Activated CD8-positive, alpha-beta T cell treated with anti-CD3 and anti-CD28 coated beads for 36 hours (primary cell): ENCODE results near the gene ABCC9. TPM values are rescaled to one million over a fixed set of nuclear protein-coding genes. Genes with fewer than 3 reads are reported as not detected.
"Not testable (repeated sequence)": the region's sequence is repeated elsewhere in the genome, so short reads cannot be mapped to it uniquely, and the experiment has no call there.

ENCODE experiments used
- ATAC-seq: fragments of 200-7000 bp; cut with Tn5 transposase; one replicate; pipeline ENCODE4 v1.10.0; 2021; ENCODE audit warnings: mild to moderate bottlenecking, moderate library complexity
- CTCF ChIA-PET: fragments of 350-600 bp; sonication (Branson Sonifier 250); formaldehyde crosslinking; loops from one replicate; lab custom pipeline; 2021; ENCODE audit warnings: antibody characterized with exemption; lab: Charles Lee
- POLR2A ChIA-PET: fragments of 350-600 bp; sonication (Branson Sonifier 250); formaldehyde crosslinking; loops from one replicate; lab custom pipeline; 2021; ENCODE audit warnings: antibody characterized with exemption; lab: Charles Lee
- DNase-seq: peaks from one replicate; pipeline ENCODE4 v3.0.0-alpha.2; 2020
- H3K27ac Mint-ChIP-seq: one replicate; pipeline ENCODE4 v1.8.0; 2021; ENCODE audit warnings: mild to moderate bottlenecking, mixed read lengths
- H3K27me3 Mint-ChIP-seq: one replicate; pipeline ENCODE4 v1.8.0; 2021; ENCODE audit warnings: mixed read lengths
- H3K36me3 Mint-ChIP-seq: one replicate; pipeline ENCODE4 v1.8.0; 2021; ENCODE audit warnings: low read depth, mixed read lengths
- H3K4me1 Mint-ChIP-seq: one replicate; pipeline ENCODE4 v1.8.0; 2021; ENCODE audit warnings: low read depth, mixed read lengths
- H3K4me3 Mint-ChIP-seq: one replicate; pipeline ENCODE4 v1.8.0; 2021; ENCODE audit warnings: mild to moderate bottlenecking, moderate library complexity, mixed read lengths
- H3K9me3 Mint-ChIP-seq: one replicate; pipeline ENCODE4 v1.8.0; 2021; ENCODE audit warnings: mixed read lengths
- intact Hi-C: fragments of 100-400 bp; cut with micrococcal nuclease; formaldehyde crosslinking; loops from one replicate; pipeline ENCODE4 v1.10.0; 2022
- total RNA-seq, 2 experiments: library from RNA; stranded (reverse); gene quantifications; one replicate each; pipeline ENCODE4 v1.2.3, GENCODE V29; 2021
- TF ChIP-seq, protein P1 (sequence below): fragments of 200-600 bp; IDR thresholded peaks from one replicate; pipeline ENCODE4 v1.8.0; 2022; ENCODE audit warnings: antibody characterized with exemption, mild to moderate bottlenecking

The ABCC9 gene
- total RNA-seq, 2 experiments from 2014 or later = not detected

DNA sequence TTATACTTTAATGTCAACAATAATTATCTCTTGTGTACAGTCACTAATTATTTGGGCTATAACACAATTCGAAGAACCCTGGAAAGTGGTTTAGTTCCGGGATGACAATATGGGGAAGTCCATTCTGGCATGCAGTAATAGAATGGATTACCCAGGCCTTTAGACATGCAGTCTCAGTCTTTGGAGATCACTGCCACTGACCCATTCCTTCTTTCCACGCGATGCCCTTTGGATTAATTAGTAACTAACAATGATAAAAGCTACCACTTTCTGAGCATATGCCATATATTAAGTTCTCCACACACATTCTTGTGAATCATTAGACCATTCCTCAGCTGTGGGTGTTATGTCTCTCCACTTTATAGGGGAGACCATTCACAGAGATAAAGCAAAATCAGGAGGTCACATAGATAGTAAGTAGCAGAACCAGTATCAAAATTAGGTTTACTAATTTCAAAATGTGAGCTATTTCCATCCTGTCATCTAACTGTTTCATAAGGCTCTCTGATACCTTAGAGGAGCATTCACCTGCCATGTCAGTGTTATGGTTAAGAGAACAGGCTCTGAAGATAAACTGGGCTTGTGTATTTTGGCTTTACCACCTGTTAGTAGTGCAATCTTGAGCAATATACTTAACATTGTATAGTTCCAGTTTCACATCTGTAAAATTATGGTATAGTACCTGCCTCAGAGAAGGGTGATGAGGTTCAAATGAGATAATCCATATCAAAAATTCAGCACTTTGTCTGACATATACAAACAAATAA is 139.5 kb downstream of the ABCC9 start:
- Mint-ChIP-seq H3K27me3 (no peaks in the 10 kb centered on the region), H3K27ac (no peak overlapping the region), H3K4me1 (no peaks in the 10 kb centered on the region), H3K4me3 (no peak overlapping the region), H3K9me3 (no peaks in the 10 kb centered on the region), H3K36me3 (no peaks in the 10 kb centered on the region)
- DNase-seq (no peak), ATAC-seq (no peak)
- intact Hi-C loops = no loop called here
- CTCF ChIA-PET = no interaction called here
- TF ChIP-seq, protein P1, sequence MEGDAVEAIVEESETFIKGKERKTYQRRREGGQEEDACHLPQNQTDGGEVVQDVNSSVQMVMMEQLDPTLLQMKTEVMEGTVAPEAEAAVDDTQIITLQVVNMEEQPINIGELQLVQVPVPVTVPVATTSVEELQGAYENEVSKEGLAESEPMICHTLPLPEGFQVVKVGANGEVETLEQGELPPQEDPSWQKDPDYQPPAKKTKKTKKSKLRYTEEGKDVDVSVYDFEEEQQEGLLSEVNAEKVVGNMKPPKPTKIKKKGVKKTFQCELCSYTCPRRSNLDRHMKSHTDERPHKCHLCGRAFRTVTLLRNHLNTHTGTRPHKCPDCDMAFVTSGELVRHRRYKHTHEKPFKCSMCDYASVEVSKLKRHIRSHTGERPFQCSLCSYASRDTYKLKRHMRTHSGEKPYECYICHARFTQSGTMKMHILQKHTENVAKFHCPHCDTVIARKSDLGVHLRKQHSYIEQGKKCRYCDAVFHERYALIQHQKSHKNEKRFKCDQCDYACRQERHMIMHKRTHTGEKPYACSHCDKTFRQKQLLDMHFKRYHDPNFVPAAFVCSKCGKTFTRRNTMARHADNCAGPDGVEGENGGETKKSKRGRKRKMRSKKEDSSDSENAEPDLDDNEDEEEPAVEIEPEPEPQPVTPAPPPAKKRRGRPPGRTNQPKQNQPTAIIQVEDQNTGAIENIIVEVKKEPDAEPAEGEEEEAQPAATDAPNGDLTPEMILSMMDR = no peak
- POLR2A ChIA-PET = no interaction called here

DNA sequence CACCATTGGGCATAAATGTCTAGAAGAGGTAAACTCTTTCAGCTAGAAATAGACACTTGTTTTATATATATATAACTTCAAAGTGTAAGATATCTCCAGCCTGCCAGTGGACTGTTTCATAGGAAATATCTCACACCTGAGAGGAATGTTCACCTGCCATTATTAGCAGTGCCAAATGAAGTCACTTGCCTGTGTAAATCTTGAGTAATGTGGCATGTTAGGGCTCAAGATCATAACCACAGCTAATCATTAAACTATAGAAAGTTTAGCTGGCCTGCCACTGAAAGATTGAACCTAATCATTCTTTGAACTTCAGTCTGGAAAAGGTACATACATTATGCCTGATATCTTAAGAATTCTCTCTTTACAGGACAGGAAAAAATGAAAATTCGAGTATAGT is 141.2 kb downstream of the ABCC9 start:
- H3K36me3 Mint-ChIP-seq = no peaks in the 10 kb centered on the region
- POLR2A ChIA-PET = no interaction called here

DNA sequence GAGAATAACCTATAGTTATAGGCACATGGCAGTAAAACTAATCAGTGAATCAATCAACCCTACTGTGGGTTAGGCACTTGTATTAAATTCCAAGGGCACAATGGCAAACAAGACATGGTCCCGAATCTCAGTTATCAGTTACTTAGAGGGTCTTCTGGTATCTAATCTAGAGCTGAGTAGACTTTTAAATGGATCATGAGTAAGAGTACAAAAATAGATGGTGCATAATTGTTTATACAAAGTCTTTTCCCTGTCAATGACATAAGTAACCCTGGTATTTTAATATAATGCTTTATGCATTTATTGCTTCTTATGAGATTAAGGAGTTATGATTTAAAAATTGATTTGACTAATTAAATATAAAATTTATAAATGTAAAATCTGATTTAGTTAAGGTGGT is 143.7 kb downstream of the ABCC9 start:
- Mint-ChIP-seq H3K4me1 (no peaks in the 10 kb centered on the region), H3K27me3 (no peaks in the 10 kb centered on the region), H3K4me3 (no peak overlapping the region), H3K27ac (no peak overlapping the region), H3K36me3 (no peaks in the 10 kb centered on the region), H3K9me3 (no peaks in the 10 kb centered on the region)
- DNase-seq = no peak
- intact Hi-C loops = no loop called here
- ATAC-seq = no peak
- CTCF ChIA-PET = no interaction called here
- POLR2A ChIA-PET = no interaction called here
- TF ChIP-seq, protein P1 = no peak

More for the DNA sequence above, 141.2 kb downstream of the ABCC9 start:
- DNase-seq (no peak), ATAC-seq (no peak)
- H3K27me3 Mint-ChIP-seq = no peaks in the 10 kb centered on the region
- no peaks in the 10 kb centered on the region for H3K9me3 Mint-ChIP-seq
- H3K27ac Mint-ChIP-seq = no peak overlapping the region
- CTCF ChIA-PET = no interaction called here
- no peak overlapping the region for H3K4me3 Mint-ChIP-seq
- intact Hi-C loops = no loop called here
- H3K4me1 Mint-ChIP-seq = no peaks in the 10 kb centered on the region
- TF ChIP-seq, protein P1 = no peak

DNA sequence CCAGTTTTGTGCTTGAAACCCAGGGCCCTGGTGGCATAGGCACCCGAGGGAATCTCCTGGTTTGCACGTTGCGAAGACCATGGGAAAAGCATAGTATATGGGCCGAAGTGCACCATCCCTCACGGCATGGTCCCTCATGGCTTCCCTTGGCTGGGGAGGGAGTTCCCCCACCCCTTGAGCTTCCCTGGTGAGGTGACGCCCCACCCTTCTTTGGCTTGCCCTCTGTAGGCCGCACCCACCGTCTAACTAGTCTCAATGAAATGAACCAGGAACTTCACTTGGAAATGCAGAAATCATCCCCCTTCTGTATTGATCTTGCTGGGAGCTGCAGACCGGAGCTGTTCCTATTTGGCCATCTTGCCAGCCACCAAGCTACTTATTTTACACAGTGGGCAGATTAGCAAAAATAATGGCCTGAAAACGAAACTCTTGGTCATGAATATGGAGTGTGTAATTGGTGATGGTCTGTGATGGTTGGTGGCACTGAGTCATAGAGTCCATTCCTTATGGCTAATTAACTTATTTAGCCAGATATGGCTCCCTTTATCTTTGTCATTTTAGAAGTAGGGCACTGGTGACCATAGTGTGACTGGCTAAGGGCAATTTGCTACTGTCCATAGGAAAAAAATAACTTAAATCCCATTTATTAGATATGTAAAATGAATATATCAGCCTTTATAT is 145.4 kb downstream of the ABCC9 start:
- no peaks in the 10 kb centered on the region for H3K36me3 Mint-ChIP-seq
- ChIA-PET CTCF (no interaction called here), POLR2A (interaction anchor here (0.7 to 1.2 kb wide), 2 partner anchors 9 to 31 kb away, joined by 3 to 5 read pairs; no protein-coding TSS in a partner anchor)
- no peaks in the 10 kb centered on the region for H3K9me3 Mint-ChIP-seq
- no peak overlapping the region for H3K4me3 Mint-ChIP-seq
- no peaks in the 10 kb centered on the region for H3K4me1 Mint-ChIP-seq
- TF ChIP-seq, protein P1 = no peak
- H3K27ac Mint-ChIP-seq = no peak overlapping the region
- no peak for DNase-seq
- ATAC-seq = no peak
- intact Hi-C loops = no loop called here
- H3K27me3 Mint-ChIP-seq = peaks cover 2% of the 10 kb centered on the region

DNA sequence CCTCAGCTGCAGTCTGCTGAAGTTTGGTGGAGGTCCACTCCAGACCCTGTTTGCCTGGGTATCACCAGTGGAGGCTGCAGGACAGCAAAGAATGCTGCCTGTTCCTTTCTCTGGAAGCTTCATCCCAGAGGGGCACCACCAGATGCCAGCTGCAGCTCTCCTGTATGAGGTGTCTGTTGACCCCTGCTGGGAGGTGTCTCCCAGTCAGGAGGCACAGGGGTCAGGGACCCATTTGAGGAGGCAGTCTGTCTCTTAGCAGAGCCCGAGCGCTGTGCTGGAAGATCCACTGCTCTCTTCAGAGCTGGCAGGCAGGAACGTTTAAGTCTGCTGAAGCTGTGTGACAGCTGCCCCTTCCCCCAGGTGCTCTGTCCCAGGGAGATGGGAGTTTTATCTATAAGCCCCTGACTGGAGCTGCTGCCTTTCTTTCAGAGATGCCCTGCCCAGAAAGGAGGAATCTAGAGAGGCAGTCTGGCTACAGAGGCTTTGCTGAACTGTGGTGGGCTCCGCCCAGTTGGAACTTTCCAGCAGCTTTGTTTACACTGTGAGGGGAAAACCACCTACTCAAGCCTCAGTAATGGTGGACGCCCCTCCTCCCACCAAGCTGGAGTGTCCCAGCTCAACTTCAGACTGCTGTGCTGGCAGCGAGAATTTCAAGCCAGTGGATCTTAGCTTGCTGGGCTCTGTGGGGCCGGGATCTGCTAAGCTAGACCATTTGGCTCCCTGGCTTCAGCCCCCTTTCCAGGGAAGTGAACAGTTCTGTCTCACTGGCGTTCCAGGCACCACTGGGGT is 146.2 kb downstream of the ABCC9 start:
- intact Hi-C loops, H3K27ac Mint-ChIP-seq, H3K4me3 Mint-ChIP-seq, H3K9me3 Mint-ChIP-seq, H3K36me3 Mint-ChIP-seq, H3K27me3 Mint-ChIP-seq, H3K4me1 Mint-ChIP-seq, DNase-seq, ATAC-seq, CTCF ChIA-PET: not testable (repeated sequence)
- POLR2A ChIA-PET = interaction anchor here (0.7 kb wide), 1 partner anchor 31 kb away, joined by 3 read pairs; no protein-coding TSS in a partner anchor

DNA sequence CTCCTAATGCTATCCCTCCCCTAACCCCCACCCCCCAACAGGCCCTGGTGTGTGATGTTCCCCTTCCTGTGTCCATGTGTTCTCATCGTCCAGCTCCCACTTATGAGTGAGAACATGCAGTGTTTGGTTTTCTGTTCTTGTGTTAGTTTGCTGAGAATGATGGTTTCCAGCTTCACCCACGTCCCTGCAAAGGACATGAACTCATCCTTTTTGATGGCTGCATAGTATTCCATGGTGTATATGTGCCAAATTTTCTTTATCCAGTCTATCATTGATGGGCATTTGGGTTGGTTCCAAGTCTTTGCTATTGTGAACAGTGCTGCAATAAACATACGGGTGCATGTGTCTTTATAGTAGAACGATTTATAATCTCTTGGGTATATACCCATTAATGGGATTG is 151.5 kb downstream of the ABCC9 start:
- H3K36me3 Mint-ChIP-seq, intact Hi-C loops, H3K4me1 Mint-ChIP-seq, DNase-seq, H3K27me3 Mint-ChIP-seq, H3K27ac Mint-ChIP-seq, POLR2A ChIA-PET, ATAC-seq, H3K9me3 Mint-ChIP-seq, CTCF ChIA-PET, H3K4me3 Mint-ChIP-seq: not testable (repeated sequence)
